HUDEP-2 (cell line): ENCODE results near the gene CENPP.
"Not testable (repeated sequence)": the region's sequence is repeated elsewhere in the genome, so short reads cannot be mapped to it uniquely, and the experiment has no call there.

Source experiments
- DNase-seq, 76 experiments: peaks; one replicate each; lab custom pipeline; 2025; ENCODE audit not compliant: unreplicated experiment in 76 of 76; lab: John Stamatoyannopoulos, UW

The CENPP gene

DNA sequence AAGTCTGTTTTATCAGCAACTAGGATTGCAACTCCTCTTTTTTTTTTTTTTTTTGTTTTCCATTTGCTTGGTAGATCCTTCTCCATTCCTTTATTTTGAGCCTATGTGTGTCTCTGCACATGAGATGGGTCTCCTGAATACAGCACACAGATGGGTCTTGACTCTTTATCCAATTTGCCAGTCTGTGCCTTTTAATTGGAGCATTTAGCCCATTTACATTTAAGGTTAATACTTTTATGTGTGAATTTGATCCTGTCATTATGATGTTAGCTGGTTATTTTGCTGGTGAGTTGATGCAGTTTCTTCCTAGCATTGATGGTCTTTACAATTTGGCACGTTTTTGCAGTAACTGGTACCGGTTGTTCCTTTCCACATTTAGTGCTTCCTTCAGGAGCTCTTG, 246.1 kb downstream of the CENPP start:
- DNase-seq = not testable (repeated sequence)

DNA sequence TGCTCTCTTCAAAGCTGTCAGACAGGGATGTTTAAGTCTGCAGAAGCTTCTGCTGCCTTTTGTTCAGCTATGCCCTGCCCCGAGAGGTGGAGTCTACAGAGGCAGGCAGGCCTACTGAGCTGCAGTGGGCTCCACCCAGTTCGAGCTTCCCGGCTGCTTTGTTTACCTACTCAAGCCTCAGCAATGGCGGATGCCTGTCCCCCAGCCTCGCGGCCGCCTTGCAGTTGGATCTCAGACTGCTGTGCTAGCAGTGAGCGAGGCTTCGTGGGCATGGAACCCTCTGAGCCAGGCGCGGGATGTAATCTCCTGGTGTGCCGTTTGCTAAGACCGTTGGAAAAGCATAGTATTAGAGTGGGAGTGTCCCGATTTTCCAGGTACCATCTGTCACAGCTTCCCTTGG, 247.9 kb downstream of the CENPP start:
- not testable (repeated sequence) for DNase-seq

DNA sequence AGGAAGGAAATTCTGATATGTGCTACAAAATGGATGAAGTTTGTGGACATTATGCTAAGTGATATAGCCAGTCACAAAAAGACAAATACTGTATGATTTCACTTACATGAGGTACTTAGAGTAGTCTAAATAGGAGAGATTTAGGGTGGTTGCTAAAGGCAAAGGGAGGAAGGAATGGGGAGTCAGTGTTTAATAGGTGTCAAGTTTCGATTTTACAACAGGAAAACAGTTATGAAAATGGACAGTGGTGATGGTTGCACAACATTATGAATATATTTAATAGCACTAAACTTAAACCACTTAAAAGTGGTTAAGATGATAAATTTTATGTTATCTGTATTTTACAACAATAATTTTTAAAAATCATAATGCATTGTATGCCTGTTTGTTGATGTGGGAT, 250.4 kb downstream of the CENPP start:
- no peak for DNase-seq

DNA sequence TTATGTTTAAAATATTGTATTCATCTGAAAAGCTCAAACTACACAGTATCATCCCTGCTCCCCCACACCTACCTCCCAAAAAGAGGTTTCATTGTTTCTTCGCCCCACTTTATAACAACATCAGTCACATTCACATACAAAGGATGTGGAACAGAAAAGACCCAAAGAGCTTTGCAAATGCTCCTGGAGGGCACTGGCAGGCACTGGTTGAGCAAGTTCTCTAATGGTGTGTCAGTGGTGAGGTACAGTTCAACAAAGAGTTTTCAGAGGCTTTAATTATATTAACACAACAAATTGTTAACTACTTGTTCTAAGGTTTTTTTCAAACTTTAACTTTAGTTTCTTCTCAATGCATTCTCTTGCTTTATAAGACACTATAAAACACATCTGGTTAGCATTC, 264.2 kb downstream of the CENPP start:
- DNase-seq = no peak

DNA sequence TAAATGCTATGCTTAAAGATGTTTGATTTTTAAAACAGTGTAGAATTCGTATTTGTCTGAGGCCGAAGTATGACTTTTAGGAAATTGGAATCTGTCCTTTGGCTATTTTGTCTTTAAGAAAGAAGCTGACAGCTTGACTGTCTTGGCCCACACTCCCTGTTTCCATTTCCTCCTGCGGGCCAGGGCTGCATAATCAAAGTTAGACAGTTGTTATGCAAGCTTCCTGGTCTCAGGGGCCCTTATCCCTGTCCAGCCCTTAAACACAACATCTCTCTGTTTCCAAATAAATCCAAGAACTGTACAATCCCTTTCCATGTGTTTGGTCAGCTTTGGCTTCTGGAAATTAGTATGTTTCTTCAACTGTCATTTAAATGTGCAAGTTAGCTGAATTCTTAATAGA, 264.6 kb downstream of the CENPP start:
- no peak for DNase-seq

DNA sequence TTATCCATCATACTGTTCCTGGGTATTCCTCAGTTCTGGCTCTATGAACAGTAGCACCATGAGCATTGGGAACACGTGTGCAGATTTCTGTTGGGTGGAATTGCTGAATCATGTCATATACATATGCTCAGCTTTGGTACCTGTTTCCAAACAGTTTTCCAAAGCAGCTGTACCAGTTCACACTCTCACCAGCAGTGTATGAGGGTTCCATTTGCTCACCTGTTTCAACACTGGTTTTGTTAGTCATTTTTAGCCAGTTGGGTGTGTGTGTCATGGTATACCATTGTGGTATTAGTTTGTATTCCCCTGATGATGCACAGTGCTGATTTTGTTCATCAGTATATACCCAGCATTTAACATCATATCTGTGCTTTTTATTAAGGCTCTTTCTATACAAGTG, 266.8 kb downstream of the CENPP start:
- DNase-seq = no peak

DNA sequence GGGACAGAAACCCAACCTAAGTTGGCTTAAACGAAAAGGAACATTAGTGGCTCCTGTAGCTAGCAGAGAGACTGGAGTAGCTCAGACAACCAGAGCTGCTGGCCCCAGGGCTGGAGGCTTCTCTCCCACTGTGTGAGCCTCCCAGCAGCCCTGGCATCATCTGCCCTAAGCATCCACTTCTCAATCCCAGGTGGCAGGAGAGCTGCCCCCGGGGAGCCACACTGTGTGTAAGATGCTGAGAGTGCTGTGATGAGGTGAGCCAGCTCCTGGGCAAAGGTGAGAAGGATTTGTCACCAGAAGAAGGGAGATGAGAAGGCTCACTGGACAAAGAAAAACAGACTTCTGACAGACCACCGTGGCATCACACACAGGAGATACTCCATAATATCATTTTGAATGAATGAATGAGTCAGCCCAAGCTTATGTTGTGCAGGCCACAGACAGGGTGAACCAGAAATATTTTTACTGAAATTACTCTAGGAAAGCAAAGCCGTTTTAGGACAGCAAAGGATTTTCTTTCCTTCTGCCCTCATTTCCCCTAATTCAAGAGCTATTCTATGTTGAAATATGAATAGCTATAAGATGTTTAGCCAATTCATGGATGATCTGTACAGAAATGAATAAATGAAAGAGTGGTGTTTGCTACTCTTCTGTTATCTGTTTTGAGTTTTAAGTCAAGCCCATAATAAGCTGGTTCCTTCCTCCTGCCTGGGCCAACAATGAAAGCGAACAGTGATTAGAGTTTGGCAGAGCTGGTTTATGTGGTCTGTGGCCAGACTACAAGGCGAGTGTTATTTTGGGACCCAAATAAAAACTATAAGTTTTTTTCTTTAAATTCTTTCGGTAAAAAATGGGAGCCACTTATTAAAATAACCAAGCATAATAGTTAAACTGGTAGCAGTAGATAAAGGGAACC, 267.5 kb downstream of the CENPP start:
- DNase-seq = no peak

DNA sequence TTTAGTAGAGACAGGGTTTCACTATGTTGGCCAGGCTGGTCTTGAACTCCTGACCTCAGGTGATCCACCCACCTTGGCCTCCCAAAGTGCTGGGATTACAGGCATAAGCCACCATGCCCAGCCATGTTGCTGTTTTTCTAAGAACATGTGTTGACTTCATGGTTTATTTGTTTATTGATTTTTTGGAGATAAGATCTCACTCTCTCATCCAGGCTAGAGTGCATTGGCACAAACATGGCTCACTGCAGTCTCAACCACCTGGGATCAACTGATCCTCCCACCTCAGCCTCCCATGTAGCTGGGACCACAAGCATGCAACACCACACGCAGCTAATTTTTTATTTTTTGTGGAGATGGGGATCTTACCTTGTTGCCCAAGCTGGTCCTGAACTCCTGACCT, 269.3 kb downstream of the CENPP start:
- not testable (repeated sequence) for DNase-seq

DNA sequence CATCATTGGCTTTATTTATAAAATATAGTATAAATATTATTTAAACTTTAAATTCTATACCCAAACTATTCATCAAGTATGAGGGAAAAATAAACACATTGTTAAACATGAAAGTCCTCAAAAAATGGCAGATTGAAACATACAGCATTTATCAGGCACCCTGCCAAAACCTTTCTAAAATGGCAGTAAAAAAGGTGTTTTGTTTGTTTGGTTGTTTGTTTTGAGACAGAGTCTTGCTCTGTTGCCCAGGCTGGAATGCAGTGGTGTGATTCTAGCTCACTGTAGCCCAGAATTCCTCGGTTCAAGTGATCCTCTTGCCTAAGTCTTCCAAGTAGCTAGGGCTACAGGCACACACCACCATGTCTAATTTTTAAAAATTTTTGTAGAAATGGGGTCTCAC, 270.2 kb downstream of the CENPP start:
- DNase-seq = no peak

DNA sequence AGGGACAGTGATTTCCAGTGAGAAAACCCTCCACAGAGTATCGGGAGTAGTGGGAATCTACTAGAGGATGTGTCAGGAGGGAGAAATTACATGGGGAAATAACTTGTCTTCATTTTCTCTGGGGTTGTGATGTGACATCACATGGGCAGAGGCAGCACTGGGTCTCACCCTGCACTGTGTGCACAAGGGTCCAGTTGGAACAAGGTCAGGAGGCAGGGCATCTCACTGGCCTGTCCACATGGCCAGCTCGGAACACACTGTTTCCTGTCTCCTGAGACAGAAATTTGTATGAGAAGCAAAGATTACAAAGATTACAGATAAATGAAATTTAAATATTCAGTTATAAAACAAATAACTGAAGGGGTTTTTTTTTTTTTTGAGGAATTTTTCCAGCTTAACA, 272.6 kb downstream of the CENPP start:
- DNase-seq = no peak

DNA sequence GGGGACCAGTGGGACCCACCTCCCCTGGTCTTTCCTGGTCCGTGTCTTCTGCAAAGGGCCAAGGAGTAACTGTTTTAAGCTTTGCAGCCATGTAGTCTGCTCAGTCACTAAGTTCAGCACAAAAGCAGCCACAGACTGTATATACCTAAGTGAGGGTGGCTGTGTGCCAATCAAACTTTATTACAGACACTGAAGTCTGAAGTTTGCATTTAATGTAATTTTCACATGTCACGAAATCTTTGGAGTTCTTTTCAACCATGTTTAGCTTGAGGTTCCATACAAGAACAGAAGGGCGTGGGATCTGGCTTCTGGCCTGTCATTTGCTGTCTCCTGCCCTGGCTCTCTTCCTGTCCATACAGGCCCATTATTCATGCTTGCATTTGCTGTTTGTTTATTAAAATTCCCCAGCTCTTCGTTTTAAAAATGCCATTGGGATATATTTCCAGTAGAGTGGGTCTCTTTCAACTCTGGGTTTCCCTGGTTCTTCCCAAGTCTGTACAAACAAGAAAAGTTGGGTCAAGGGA, 274.2 kb downstream of the CENPP start:
- no peak for DNase-seq

DNA sequence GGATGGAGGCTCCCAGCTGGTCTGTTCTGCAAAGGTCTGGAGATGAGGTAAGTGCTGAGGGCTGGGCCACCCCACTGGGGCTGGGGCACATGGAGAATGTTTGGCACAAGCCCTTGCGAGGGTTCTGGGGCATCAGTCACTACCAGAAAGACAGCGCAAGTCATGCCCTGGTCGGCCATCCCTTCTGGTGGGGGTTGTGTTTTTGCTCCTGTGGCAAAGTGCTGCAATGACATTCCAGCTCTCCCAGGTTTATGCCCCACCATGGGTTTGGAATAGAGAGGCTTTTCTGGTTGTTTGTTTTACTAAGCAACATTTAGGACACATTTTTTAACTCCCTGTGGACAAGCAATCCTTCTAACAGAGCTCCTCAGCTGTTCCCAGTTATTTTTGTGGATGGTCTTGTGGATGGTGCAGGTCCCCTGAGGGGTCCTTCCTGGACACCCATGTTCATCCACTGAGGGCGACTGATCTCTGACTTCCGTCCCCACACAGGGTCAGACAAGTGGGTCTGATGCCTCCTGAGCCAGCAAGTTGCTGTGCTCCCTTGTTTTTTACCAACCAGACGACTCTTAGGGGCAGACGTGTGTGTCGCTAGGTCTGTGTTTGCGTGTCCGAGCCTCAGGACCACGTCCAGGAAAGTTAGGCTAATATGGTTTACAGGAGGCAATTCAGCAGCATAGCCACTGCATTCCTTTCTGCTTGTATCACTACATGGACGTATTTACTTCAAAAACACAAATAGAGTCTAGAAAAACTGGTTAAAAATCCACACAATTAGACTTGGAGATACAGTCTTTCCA, 274.9 kb downstream of the CENPP start:
- no peak for DNase-seq

DNA sequence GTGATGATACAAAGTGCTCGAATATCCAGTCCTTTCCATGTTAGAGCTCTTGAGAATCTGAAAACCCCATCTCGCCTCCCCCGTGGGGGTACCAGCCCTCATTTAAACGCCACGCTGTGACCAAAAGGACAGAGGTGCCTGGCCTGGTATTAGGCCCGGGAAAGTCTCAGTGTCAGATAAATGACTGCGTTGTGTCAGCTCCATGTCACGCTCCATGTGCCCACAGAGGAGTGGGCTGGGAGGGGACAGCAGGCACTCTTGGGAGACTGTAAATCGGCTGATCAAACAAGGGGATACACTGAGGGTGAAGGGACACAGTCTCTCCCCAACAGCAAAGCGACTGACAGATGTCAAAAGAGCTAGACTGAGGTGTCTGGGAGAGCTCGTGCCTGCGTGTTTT, 275.7 kb downstream of the CENPP start:
- DNase-seq = no peak

DNA sequence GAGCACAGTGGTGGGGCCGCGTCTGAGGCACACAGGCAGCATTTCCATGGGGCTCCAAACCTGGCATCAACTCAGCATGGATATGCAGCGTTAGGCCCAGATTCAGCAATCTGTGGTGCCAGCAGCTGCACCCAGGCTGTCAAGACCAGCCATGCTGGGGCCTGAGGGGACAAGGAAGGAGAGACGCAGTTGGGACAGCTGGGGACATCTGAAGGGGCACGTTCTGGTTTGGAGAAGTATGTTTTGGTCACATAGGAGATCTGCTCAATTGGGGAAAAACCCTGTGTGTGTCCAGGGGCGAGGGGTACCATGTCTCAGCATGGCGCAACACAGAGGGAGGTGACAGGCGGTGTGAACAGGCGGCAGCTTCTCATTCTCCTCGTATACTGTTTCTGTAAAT, 276.7 kb downstream of the CENPP start:
- DNase-seq = no peak

DNA sequence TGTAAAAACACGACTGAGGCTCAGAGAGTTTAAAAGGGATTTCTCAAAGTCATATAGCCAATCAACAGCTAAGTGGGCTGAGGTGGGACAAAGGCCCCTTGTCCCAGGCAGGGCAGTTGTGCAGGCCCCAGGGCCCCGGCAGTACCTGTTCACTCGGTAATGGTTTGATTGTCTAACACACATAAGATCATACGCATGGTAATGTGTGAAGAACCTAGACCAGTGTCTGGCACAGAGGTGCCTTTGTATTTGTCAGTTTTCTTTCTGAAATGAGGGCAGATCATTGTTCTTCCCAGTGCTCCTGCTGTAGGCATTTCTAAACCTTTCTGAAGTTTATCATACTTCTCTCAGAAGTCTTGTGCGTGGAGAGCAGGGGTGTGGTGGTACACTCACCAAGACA, 277.3 kb downstream of the CENPP start:
- DNase-seq = no peak

DNA sequence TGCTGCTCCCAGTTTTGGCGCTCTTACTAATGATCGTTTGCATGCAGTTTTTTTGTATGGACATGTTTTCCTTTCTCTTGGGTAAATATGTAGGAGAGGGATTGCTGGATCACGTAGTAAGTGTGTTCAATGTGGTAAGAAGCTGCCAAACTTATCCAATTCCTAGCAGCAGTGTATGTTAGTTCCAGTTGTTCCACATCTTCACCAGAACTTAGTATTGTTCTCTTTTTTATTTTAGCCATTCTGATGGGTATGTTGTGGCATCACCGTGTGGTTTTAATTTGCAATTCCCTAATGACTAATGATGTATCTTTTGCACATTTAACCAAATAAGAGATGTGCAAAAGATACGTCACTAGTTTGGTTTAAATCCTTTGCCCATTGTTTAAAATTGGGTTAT, 278.2 kb downstream of the CENPP start:
- DNase-seq = no peak

DNA sequence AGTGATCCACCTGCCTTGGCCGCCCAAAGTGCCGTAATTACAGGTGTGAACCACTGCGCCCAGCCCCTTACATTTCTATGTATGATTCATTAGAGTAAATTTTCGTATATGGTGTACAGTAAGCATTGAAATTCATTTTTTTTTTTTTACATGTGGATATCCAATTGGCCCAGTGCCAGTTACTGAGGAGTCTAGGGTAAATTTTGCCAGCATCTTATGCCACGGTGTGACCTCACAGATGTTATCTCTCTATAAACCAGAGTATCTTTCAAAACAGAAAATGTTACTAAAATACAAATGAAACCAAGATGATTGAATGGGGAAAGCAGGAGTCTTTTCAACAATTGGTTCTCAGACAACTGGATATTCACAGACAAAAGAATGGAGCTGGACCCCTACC, 279.5 kb downstream of the CENPP start:
- DNase-seq = no peak

DNA sequence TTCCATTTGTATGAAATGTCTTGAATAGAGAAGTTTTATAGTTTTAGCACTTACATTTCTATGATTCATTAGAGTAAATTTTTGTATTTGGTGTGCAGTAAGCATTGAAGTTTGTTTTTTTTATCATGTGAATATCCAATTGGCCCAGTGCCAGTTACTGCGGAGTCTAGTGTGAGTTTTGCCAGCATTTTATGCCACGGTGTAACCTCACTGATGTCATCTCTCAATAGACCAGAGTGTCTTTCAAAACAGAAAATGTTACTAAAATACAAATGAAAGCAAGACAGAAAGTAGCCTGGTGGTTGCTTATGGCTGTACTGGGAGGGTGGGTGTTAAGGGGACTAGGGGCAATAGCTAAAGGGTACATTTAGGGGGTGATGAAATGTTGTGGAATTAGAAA, 281.3 kb downstream of the CENPP start:
- DNase-seq = no peak

DNA sequence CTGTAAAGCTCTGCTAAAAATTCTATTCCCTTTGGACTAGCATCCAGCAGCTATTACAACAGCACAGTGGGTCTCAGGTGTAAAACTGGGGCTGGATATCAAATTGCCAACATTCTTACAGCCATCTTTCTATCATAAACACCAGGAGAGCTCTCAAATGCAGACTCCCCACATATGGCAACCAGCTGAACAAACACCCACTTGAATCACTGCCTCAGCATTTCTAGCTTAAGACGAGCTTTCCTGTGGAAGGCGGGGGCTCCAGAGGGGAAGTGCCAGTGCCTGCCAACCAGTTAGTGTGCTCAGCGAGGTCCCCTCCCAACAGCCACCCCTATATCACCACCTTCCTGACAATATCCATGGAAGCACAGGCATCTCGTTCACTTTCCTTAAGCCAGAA, 282.0 kb downstream of the CENPP start:
- no peak for DNase-seq

DNA sequence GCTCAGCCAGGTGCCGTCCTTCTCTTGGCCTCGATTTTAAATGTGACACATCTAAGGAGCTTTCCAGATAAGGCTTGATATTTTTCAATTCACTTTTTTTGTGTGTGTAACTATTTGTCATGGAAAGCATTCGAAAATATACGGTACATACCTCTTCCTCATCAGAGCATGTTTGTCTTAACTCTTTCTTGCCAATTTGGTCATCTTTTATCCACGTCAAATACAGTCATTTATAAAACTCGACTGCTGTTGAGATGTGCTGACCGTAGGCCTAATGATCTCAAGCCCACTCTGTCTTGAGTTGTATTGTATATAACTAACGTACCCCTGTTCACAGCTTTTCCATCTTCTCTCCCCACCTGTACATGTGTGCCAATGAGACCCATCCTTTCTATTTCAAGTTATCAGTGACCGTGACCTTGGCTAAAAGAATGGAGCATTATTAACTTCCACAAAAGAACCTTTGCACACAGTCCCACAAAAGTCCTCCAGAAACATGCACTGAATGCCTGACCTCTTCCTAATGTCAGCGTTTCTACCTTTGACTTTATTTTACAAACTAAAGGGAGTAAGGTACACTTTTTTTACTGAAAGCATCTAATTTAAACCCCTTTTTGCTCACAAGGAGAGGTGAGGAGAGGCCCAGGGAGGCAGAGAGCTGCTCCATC, 282.6 kb downstream of the CENPP start:
- DNase-seq = no peak

DNA sequence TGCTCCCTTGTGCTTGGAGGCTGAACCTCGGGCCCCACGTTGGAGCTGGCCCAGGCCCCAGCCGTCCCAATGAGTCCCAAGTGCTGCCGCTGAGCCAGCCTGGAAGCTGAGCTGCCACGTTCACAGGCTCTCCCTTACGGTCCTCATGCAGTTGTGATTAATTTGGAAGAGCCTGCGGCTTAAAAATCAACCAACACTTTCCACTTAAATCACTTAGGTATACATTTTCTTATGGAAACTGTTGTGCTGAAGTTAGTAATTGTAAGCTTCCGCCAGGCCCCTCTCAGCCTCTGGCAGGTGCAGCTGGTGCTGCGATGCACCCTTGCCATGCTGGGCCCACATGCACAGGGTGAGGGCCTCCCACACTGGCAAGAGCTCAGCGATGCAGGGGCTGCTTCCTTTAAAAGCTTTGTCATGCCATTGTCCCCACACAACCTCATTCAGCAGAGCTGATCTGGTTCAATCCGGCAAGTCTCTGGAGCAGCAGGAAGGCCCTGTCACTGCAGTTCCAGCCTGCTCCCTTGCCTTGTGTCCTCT, 283.2 kb downstream of the CENPP start:
- no peak for DNase-seq
